Fibroblast of villous mesenchyme (primary cell): Measurements from ENCODE around the gene UNC80. TPM values are rescaled to one million over a fixed set of nuclear protein-coding genes. Genes with fewer than 3 reads are reported as not detected.
A peak's percentile ranks its signal among the peaks of the same experiment; 100 is the strongest.

Source experiments
- DNase-seq: peaks from one replicate; pipeline ENCODE4 v3.0.0-alpha.2; 2010; ENCODE audit warnings: low read depth
- H3K4me3 ChIP-seq: 2 replicates; pipeline ENCODE4 v1.5.1; 2011; ENCODE audit warnings: low read depth, mild to moderate bottlenecking, low read length
- total RNA-seq: library from RNA; depleted of rRNA; stranded (reverse); fragments of >200 nt; gene quantifications from 2 replicates; pipeline ENCODE4 v1.2.3, GENCODE V29; 2012
- TF ChIP-seq, protein P1 (sequence below): IDR thresholded peaks from 2 replicates; pipeline ENCODE4 v1.5.1; 2012; ENCODE audit warnings: low read depth, mild to moderate bottlenecking, low read length; ENCODE audit not compliant: insufficient read depth

UNC80 gene
- total RNA-seq, 1 donor: not detected

DNA sequence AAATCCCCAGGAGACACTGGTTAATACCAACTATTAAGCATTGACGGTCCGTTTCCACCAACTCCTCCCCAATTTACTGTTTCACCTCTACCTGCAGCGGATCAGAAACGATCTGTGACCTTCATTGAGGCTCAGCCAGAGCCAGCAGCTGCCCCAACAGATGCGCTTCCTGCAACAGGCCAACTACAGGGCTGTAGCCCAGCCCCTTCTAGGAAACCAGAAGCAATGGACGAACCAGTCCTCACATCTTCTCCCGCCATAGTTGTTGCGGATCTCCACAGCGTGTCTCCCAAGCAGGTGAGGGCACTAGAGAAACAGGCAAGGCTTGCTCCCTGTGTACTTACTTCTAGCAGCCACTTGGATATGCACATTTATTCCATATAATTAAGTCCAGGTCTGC lies 222.3 kb downstream of the UNC80 start:
- TF ChIP-seq, protein P1, sequence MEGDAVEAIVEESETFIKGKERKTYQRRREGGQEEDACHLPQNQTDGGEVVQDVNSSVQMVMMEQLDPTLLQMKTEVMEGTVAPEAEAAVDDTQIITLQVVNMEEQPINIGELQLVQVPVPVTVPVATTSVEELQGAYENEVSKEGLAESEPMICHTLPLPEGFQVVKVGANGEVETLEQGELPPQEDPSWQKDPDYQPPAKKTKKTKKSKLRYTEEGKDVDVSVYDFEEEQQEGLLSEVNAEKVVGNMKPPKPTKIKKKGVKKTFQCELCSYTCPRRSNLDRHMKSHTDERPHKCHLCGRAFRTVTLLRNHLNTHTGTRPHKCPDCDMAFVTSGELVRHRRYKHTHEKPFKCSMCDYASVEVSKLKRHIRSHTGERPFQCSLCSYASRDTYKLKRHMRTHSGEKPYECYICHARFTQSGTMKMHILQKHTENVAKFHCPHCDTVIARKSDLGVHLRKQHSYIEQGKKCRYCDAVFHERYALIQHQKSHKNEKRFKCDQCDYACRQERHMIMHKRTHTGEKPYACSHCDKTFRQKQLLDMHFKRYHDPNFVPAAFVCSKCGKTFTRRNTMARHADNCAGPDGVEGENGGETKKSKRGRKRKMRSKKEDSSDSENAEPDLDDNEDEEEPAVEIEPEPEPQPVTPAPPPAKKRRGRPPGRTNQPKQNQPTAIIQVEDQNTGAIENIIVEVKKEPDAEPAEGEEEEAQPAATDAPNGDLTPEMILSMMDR: no peak
- H3K4me3 ChIP-seq: no peak overlapping the region
- no peak for DNase-seq

DNA sequence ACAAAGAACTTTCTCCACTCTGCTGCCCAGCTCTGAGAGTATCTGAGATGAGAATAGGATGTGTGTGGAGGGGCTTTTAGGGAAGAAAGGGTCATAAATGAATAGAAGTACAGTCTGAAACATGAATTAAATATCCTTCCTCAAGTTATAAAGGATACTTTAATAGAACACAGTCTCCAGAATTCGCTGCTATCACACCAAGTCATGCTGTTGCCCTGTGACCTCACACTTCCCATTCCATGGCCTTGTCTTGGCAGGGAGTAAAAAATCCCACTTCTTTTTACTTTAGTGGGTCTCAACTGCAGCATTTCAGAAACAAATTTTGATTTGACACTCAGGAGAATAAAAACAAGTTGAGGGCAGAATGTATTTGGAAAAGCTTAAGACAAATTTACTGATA lies 227.0 kb downstream of the UNC80 start:
- TF ChIP-seq, protein P1: no peak
- H3K4me3 ChIP-seq: no peak overlapping the region
- DNase-seq: no peak

DNA sequence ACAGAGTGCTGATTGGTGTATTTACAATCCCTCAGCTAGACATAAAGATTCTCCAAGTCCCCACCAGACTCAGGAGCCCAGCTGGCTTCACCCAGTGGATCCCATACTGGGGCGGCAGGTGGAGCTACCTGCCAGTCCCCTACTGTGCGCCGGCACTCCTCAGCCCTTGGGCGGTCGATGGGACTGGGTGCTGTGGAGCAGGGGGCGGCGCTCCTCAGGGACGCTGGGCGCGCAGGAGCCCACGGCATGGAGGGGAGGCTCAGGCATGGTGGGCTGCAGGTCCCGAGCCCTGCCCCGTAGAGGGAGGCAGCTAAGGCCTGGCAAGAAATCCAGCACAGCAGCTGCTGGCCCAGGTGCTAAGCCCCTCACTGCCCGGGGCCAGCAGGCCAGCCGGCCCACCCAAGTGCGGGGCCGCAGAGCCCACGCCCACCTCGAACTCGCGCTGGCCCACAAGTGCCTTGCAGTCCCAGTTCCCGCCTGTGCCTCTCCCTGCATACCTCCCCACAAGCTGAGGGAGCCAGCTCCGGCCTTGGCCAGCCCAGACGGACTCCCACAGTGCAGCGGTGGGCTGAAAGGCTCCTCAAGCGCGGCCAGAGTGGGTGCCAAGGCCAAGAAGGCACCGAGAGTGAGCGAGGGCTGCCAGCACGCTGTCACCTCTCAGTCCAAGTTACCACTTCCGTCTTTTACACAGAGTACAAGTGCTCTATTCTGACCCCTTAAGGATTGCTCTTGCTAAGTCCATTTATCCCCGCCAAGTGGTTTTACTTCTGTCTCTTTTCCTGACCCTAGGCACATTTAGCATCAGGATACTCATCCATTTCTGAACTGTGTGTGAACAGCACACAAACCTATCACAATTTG lies 229.1 kb downstream of the UNC80 start:
- TF ChIP-seq, protein P1: no peak
- no peak for DNase-seq
- H3K4me3 ChIP-seq: no peak overlapping the region

DNA sequence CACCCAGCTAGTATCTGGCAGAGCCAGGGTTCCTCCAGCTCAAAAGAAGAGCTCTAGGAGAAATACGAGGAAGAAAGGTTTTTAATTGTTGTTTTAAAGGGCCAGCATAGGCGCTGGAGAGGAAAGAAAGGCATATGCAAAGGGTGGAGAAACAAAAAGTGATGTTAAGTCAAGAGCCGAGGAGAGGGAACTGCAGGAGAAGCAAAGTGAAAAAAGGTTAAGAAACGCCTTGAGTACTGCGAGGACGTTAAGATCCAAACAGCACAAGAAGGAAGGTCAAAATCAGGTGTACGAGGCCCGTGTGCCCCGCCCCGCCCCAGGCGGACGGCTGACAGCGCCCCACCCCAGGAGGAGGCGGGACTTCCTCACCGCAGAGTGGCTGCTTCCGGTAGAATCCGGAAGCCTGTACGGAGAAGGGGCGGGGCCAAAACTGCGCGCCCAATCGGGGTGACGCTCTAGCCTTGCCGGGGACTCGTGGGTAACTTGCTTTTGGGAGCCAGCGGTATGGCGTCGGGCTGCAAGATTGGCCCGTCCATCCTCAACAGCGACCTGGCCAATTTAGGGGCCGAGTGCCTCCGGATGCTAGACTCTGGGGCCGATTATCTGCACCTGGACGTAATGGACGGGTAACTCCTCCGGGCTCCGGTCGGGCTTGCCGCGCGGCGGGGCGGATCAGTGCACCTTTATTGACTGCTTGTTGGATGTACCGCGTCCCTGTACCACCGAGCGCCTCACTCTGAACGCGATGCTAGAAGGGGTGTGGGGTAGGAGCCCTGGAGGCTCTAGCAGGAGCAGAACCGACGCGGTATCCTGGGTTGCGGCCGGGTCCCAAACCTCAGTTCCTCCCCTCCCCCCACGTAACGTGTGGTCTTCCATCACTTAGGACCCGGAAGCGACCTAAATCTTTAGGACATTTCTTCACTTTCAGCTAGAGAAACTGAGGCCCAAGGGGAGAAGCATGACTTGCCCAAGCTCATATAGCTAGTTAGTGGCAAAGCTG lies 230.8 kb downstream of the UNC80 start, which contains the start of gene RPE:
RPE (plus strand) TSS at position 481 of the 1,000 bp plus-strand sequence; CDS start at position 505, 24 bp downstream.
- H3K4me3 ChIP-seq: peak within 1 kb of the TSS; percentile 99
- TF ChIP-seq, protein P1: no peak
- peak; percentile 92 for DNase-seq

DNA sequence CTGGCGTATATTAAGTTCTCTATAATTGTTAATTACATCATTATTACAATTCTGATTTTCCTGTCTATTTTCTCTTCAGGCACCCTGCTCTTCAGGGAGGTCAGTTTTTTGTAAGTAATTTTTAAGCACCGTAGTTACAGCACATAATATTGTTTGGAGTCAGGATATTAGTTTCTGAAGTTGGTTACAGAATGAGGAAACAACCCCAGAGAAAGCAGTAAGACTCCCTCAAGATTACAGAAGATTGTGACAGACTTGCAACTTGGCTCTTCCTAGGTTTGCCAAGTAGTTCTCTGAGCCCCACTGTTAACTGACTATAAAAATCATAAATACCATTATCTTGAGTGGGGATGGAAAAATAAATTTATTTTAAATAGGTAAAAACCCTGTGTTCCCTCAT lies 231.7 kb downstream of the UNC80 start:
- DNase-seq: peak; percentile 18
- peak overlapping the region; percentile 99 for H3K4me3 ChIP-seq
- TF ChIP-seq, protein P1: no peak

DNA sequence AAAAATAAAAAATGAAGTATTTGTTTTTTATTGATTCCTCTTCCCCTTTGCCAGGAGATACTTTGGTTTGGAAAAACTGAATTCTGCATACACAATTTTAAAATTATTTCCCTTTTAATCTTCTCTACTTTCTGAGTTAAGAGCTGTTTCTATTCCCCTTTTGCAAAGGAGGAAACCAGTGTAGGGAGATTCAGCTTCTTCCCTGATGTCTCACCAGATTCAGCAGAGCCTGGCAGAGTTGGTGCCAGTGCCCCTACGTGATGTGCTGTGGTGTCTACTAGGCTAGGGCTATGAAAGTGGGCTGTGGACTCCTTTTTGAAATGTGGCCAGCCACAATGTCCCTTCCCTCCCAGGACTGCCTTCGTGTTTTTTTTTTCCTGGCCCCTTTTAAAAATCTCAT lies 233.2 kb downstream of the UNC80 start:
- TF ChIP-seq, protein P1: no peak
- DNase-seq: no peak
- no peak overlapping the region for H3K4me3 ChIP-seq
